ENCODE results near the gene SULT1E1.
"Not testable (repeated sequence)": the region's sequence is repeated elsewhere in the genome, so short reads cannot be mapped to it uniquely, and the experiment has no call there.

Gene SULT1E1

GRCh38 chr4:69838977-69839376 lies 21.0 kb downstream of the SULT1E1 start:
- no peak for DNase-seq

- no peak for DNase-seq
Measured at GRCh38 chr4:69836287-69836686, 23.7 kb downstream of the SULT1E1 start.

- DNase-seq = no peak
Measured at GRCh38 chr4:69835766-69836165, 24.2 kb downstream of the SULT1E1 start.

GRCh38 chr4:69833251-69833650 lies 26.7 kb downstream of the SULT1E1 start:
- DNase-seq = no peak

- no peak for DNase-seq
Measured at GRCh38 chr4:69832326-69833030, 27.5 kb downstream of the SULT1E1 start.

- DNase-seq = no peak
Measured at GRCh38 chr4:69831646-69832325, 28.2 kb downstream of the SULT1E1 start.

- no peak for DNase-seq
Measured at GRCh38 chr4:69831270-69831627, 28.7 kb downstream of the SULT1E1 start.

- no peak for DNase-seq
Measured at GRCh38 chr4:69830560-69831269, 29.2 kb downstream of the SULT1E1 start.

GRCh38 chr4:69830192-69830559 lies 29.8 kb downstream of the SULT1E1 start:
- no peak for DNase-seq

- no peak for DNase-seq
Measured at GRCh38 chr4:69829678-69830077, 30.3 kb downstream of the SULT1E1 start.

GRCh38 chr4:69828828-69829227 lies 31.1 kb downstream of the SULT1E1 start:
- DNase-seq = no peak

GRCh38 chr4:69825056-69825455 lies 34.9 kb downstream of the SULT1E1 start:
- not testable (repeated sequence) for DNase-seq

GRCh38 chr4:69823481-69824186 lies 36.3 kb downstream of the SULT1E1 start:
- DNase-seq = peak in 1 of 2 experiments; percentile 4

- no peak for DNase-seq
Measured at GRCh38 chr4:69823048-69823447, 36.9 kb downstream of the SULT1E1 start.

- DNase-seq = no peak
Measured at GRCh38 chr4:69822198-69822597, 37.7 kb downstream of the SULT1E1 start.

GRCh38 chr4:69818060-69818639 lies 41.8 kb downstream of the SULT1E1 start:
- no peak for DNase-seq

- DNase-seq = no peak
Measured at GRCh38 chr4:69816236-69816635, 43.7 kb downstream of the SULT1E1 start.

- no peak for DNase-seq
Measured at GRCh38 chr4:69813628-69814027, 46.3 kb downstream of the SULT1E1 start.

- no peak for DNase-seq
Measured at GRCh38 chr4:69811166-69811565, 48.8 kb downstream of the SULT1E1 start.

- DNase-seq = no peak
Measured at GRCh38 chr4:69800599-69800998, 59.3 kb downstream of the SULT1E1 start.

GRCh38 chr4:69799337-69799736 lies 60.6 kb downstream of the SULT1E1 start:
- DNase-seq = no peak

GRCh38 chr4:69793732-69794131 lies 66.2 kb downstream of the SULT1E1 start:
- no peak for DNase-seq
